RWPE2 (cell line): ENCODE measurements around the gene NEO1.
A peak's percentile ranks its signal among the peaks of the same experiment; 100 is the strongest.

Experiments
- ATAC-seq: fragments of 200-7000 bp; cut with Tn5 transposase; 3 replicates; pipeline ENCODE4 v1.9.1; 2021; ENCODE audit warnings: low read depth
- DNase-seq: peaks from one replicate; pipeline ENCODE4 v3.0.0-alpha.2; 2020; ENCODE audit warnings: low spot score
- H3K27ac ChIP-seq: fragments of 450-650 bp; 2 replicates; pipeline ENCODE4 v1.5.1; 2017; ENCODE audit warnings: mild to moderate bottlenecking; ENCODE audit not compliant: poor library complexity, severe bottlenecking
- H3K27me3 ChIP-seq: fragments of 250-450 bp; sonication (Bioruptor Pico); 2 replicates; pipeline ENCODE4 v1.5.1; 2021; ENCODE audit warnings: mild to moderate bottlenecking, moderate library complexity; ENCODE audit not compliant: insufficient read depth, poor library complexity, severe bottlenecking
- H3K36me3 ChIP-seq: fragments of 250-450 bp; sonication (Bioruptor Pico); 2 replicates; pipeline ENCODE4 v1.5.1; 2020; ENCODE audit warnings: low read depth, mild to moderate bottlenecking, moderate library complexity
- H3K4me1 ChIP-seq: fragments of 250-450 bp; sonication (Bioruptor Pico); 2 replicates; pipeline ENCODE4 v1.5.1; 2021; ENCODE audit warnings: mild to moderate bottlenecking, moderate library complexity; ENCODE audit not compliant: insufficient read depth, poor library complexity, severe bottlenecking
- H3K4me3 ChIP-seq: fragments of 250-450 bp; sonication (Bioruptor Pico); 2 replicates; pipeline ENCODE4 v1.5.1; 2021; ENCODE audit warnings: mild to moderate bottlenecking, moderate library complexity; ENCODE audit not compliant: severe bottlenecking
- H3K9me3 ChIP-seq: fragments of 250-450 bp; sonication (Bioruptor Pico); 2 replicates; pipeline ENCODE4 v1.5.1; 2021; ENCODE audit warnings: mild to moderate bottlenecking, moderate library complexity; ENCODE audit not compliant: severe bottlenecking
- CTCF ChIP-seq: fragments of 450-650 bp; IDR thresholded peaks from one replicate; pipeline ENCODE4 v1.5.1; 2017; ENCODE audit warnings: mild to moderate bottlenecking, moderate library complexity; ENCODE audit not compliant: poor library complexity, severe bottlenecking

Gene NEO1

DNA sequence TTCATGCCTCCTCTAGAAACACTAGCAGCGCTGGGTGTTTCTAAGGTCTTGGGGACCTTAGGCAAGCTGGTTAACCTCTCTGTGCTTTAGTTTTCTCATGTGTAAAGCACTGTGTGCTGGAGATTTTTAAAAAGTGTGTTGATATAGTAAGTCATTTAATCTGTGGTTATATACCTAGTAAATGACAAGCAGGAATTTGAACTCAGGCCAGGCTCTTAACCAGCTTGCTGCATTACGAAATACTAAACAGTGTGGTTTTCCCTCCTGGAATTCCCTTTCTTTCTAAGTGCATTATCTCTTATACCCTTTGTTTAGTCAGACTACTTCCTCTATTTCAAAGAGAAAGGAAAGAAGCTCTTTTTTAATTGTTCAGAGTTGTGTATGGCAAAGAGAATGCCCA, 26.5 kb downstream of the NEO1 start:
- H3K27ac ChIP-seq, result no peak overlapping the region
- DNase-seq, result no peak
- no peaks in the 10 kb centered on the region for H3K9me3 ChIP-seq
- H3K36me3 ChIP-seq, result no peaks in the 10 kb centered on the region
- peaks cover 3% of the 10 kb centered on the region for H3K4me1 ChIP-seq
- peak; percentile 72 for ATAC-seq
- TF ChIP-seq CTCF, result no peak
- H3K27me3 ChIP-seq, result peaks cover 3% of the 10 kb centered on the region
- H3K4me3 ChIP-seq, result no peak overlapping the region

- H3K9me3 ChIP-seq, result no peaks in the 10 kb centered on the region
- no peak for DNase-seq
- no peaks in the 10 kb centered on the region for H3K36me3 ChIP-seq
- no peak for TF ChIP-seq CTCF
- no peak for ATAC-seq
- H3K4me1 ChIP-seq, result peaks cover 3% of the 10 kb centered on the region
- no peak overlapping the region for H3K4me3 ChIP-seq
- peaks cover 4% of the 10 kb centered on the region for H3K27me3 ChIP-seq
- no peak overlapping the region for H3K27ac ChIP-seq
These were observed 27.3 kb downstream of the NEO1 start for GRCh38 chr15:73079565-73079964.

DNA sequence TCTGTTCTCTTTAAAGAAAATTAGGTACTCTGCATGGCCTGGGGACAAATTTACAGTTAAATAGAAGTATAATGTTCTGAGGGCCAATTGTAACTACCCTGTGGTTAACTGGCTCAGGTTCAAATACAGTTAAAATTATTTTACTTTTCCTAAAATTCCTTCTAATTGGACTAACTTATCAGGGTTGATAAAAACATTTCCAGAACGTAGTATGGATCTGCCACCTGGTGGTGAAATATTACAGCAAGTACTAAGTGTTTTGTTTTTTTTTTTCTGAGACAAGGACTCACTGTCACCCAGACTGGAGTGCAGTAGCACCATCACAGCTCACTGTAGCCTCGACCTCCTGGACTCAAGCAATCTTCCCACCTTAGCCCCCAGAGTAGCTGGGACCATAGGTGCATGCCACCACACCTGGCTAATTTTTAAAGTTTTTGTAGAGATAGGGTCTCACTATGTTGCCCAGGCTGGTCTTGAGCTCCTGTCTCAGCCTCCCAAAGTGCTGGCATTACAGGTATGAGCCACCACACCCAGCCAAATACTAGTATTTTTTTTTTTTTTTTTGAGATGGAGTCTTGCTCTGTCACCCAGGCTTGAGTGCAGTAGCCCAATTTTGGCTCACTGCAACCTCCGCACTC, 29.2 kb downstream of the NEO1 start:
- Histone ChIP-seq H3K4me3 (no peak overlapping the region), H3K27me3 (peaks cover 4% of the 10 kb centered on the region), H3K27ac (no peak overlapping the region), H3K36me3 (no peaks in the 10 kb centered on the region), H3K9me3 (no peaks in the 10 kb centered on the region), H3K4me1 (peaks cover 3% of the 10 kb centered on the region)
- peak; percentile 95 for TF ChIP-seq CTCF
- ATAC-seq, result peak; percentile 51; the same call in 1 of the 3 replicates
- no peak for DNase-seq

DNA sequence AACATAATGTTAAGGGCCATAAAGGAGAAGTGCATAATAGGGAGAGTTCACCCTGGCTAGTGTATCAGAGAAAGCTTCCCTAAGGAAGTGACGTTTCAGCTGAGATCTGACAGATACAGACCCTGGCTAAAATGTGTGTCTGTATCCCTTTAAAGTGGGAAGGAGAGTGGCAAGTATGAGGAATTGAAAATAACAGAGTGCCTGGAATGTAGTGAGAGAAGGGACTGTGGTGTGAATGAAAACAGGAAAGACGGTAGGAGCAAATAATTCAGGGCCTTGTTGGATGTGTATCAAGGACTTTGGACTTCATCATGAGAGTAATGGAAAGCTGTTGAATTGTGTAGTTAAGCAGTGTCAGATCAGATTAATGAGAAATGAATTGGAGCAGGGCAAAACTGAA, 30.5 kb downstream of the NEO1 start:
- H3K4me3 ChIP-seq, result no peak overlapping the region
- H3K4me1 ChIP-seq, result peaks cover 3% of the 10 kb centered on the region
- no peak for DNase-seq
- no peak for TF ChIP-seq CTCF
- no peak overlapping the region for H3K27ac ChIP-seq
- no peaks in the 10 kb centered on the region for H3K36me3 ChIP-seq
- peaks cover 6% of the 10 kb centered on the region for H3K27me3 ChIP-seq
- no peaks in the 10 kb centered on the region for H3K9me3 ChIP-seq
- no peak for ATAC-seq

GRCh38 chr15:73087098-73087497, 34.8 kb downstream of the NEO1 start:
- Histone ChIP-seq H3K9me3 (no peaks in the 10 kb centered on the region), H3K36me3 (no peaks in the 10 kb centered on the region), H3K27me3 (peaks cover 12% of the 10 kb centered on the region), H3K27ac (no peak overlapping the region), H3K4me3 (no peak overlapping the region), H3K4me1 (no peaks in the 10 kb centered on the region)
- no peak for ATAC-seq
- no peak for TF ChIP-seq CTCF
- no peak for DNase-seq
